ENCODE results near the gene PEDS1. TPM values are rescaled to one million over a fixed set of nuclear protein-coding genes. Genes with fewer than 3 reads are reported as not detected.

Gene PEDS1
- total and polyA plus RNA-seq, 2 of the 13 experiments (the other 11 are each of a cell fraction or from before 2014, with no cell fraction given): 30.5 to 93.9 TPM

GRCh38 chr20:50153153-50153499 lies 397 bp downstream of the PEDS1 start (continued):
- TF ChIP-seq ZNF432 (CRISPR knock-in tag; IDR thresholded peaks at IDR 0.05; ENCODE audit: borderline replicate concordance): no peak
- TF ChIP-seq, protein P1, sequence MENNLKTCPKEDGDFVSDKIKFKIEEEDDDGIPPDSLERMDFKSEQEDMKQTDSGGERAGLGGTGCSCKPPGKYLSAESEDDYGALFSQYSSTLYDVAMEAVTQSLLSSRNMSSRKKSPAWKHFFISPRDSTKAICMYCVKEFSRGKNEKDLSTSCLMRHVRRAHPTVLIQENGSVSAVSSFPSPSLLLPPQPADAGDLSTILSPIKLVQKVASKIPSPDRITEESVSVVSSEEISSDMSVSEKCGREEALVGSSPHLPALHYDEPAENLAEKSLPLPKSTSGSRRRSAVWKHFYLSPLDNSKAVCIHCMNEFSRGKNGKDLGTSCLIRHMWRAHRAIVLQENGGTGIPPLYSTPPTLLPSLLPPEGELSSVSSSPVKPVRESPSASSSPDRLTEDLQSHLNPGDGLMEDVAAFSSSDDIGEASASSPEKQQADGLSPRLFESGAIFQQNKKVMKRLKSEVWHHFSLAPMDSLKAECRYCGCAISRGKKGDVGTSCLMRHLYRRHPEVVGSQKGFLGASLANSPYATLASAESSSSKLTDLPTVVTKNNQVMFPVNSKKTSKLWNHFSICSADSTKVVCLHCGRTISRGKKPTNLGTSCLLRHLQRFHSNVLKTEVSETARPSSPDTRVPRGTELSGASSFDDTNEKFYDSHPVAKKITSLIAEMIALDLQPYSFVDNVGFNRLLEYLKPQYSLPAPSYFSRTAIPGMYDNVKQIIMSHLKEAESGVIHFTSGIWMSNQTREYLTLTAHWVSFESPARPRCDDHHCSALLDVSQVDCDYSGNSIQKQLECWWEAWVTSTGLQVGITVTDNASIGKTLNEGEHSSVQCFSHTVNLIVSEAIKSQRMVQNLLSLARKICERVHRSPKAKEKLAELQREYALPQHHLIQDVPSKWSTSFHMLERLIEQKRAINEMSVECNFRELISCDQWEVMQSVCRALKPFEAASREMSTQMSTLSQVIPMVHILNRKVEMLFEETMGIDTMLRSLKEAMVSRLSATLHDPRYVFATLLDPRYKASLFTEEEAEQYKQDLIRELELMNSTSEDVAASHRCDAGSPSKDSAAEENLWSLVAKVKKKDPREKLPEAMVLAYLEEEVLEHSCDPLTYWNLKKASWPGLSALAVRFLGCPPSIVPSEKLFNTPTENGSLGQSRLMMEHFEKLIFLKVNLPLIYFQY (CRISPR knock-in tag; IDR thresholded peaks at IDR 0.05; ENCODE audit: borderline replicate concordance): peak; percentile 52; the same call in 1 of the 2 replicates
- no peak for TF ChIP-seq ARNTL (CRISPR knock-in tag; IDR thresholded peaks at IDR 0.05)
- TF ChIP-seq, protein P2, sequence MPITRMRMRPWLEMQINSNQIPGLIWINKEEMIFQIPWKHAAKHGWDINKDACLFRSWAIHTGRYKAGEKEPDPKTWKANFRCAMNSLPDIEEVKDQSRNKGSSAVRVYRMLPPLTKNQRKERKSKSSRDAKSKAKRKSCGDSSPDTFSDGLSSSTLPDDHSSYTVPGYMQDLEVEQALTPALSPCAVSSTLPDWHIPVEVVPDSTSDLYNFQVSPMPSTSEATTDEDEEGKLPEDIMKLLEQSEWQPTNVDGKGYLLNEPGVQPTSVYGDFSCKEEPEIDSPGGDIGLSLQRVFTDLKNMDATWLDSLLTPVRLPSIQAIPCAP (CRISPR knock-in tag; IDR thresholded peaks at IDR 0.05; ENCODE audit: low read depth): no peak
- TF ChIP-seq ZSCAN20 (CRISPR knock-in tag; IDR thresholded peaks at IDR 0.05; ENCODE audit: borderline replicate concordance): peak; percentile 36; the same call in 1 of the 2 replicates
- no peak for TF ChIP-seq PPARG (CRISPR knock-in tag; conservative IDR thresholded peaks at IDR 0.05)
- TF ChIP-seq ZNF543 (CRISPR knock-in tag; IDR thresholded peaks at IDR 0.05): no peak
- no peak for TF ChIP-seq ZMAT3 (CRISPR knock-in tag; conservative IDR thresholded peaks at IDR 0.05)
- TF ChIP-seq, protein P3, sequence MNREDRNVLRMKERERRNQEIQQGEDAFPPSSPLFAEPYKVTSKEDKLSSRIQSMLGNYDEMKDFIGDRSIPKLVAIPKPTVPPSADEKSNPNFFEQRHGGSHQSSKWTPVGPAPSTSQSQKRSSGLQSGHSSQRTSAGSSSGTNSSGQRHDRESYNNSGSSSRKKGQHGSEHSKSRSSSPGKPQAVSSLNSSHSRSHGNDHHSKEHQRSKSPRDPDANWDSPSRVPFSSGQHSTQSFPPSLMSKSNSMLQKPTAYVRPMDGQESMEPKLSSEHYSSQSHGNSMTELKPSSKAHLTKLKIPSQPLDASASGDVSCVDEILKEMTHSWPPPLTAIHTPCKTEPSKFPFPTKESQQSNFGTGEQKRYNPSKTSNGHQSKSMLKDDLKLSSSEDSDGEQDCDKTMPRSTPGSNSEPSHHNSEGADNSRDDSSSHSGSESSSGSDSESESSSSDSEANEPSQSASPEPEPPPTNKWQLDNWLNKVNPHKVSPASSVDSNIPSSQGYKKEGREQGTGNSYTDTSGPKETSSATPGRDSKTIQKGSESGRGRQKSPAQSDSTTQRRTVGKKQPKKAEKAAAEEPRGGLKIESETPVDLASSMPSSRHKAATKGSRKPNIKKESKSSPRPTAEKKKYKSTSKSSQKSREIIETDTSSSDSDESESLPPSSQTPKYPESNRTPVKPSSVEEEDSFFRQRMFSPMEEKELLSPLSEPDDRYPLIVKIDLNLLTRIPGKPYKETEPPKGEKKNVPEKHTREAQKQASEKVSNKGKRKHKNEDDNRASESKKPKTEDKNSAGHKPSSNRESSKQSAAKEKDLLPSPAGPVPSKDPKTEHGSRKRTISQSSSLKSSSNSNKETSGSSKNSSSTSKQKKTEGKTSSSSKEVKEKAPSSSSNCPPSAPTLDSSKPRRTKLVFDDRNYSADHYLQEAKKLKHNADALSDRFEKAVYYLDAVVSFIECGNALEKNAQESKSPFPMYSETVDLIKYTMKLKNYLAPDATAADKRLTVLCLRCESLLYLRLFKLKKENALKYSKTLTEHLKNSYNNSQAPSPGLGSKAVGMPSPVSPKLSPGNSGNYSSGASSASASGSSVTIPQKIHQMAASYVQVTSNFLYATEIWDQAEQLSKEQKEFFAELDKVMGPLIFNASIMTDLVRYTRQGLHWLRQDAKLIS (CRISPR knock-in tag; IDR thresholded peaks at IDR 0.05): 0 out of 2 replicates have a peak, but pooled peaks have one; percentile 16
- TF ChIP-seq, protein P4, sequence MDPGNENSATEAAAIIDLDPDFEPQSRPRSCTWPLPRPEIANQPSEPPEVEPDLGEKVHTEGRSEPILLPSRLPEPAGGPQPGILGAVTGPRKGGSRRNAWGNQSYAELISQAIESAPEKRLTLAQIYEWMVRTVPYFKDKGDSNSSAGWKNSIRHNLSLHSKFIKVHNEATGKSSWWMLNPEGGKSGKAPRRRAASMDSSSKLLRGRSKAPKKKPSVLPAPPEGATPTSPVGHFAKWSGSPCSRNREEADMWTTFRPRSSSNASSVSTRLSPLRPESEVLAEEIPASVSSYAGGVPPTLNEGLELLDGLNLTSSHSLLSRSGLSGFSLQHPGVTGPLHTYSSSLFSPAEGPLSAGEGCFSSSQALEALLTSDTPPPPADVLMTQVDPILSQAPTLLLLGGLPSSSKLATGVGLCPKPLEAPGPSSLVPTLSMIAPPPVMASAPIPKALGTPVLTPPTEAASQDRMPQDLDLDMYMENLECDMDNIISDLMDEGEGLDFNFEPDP (CRISPR knock-in tag; conservative IDR thresholded peaks at IDR 0.05): no peak
- TF ChIP-seq, protein P5, sequence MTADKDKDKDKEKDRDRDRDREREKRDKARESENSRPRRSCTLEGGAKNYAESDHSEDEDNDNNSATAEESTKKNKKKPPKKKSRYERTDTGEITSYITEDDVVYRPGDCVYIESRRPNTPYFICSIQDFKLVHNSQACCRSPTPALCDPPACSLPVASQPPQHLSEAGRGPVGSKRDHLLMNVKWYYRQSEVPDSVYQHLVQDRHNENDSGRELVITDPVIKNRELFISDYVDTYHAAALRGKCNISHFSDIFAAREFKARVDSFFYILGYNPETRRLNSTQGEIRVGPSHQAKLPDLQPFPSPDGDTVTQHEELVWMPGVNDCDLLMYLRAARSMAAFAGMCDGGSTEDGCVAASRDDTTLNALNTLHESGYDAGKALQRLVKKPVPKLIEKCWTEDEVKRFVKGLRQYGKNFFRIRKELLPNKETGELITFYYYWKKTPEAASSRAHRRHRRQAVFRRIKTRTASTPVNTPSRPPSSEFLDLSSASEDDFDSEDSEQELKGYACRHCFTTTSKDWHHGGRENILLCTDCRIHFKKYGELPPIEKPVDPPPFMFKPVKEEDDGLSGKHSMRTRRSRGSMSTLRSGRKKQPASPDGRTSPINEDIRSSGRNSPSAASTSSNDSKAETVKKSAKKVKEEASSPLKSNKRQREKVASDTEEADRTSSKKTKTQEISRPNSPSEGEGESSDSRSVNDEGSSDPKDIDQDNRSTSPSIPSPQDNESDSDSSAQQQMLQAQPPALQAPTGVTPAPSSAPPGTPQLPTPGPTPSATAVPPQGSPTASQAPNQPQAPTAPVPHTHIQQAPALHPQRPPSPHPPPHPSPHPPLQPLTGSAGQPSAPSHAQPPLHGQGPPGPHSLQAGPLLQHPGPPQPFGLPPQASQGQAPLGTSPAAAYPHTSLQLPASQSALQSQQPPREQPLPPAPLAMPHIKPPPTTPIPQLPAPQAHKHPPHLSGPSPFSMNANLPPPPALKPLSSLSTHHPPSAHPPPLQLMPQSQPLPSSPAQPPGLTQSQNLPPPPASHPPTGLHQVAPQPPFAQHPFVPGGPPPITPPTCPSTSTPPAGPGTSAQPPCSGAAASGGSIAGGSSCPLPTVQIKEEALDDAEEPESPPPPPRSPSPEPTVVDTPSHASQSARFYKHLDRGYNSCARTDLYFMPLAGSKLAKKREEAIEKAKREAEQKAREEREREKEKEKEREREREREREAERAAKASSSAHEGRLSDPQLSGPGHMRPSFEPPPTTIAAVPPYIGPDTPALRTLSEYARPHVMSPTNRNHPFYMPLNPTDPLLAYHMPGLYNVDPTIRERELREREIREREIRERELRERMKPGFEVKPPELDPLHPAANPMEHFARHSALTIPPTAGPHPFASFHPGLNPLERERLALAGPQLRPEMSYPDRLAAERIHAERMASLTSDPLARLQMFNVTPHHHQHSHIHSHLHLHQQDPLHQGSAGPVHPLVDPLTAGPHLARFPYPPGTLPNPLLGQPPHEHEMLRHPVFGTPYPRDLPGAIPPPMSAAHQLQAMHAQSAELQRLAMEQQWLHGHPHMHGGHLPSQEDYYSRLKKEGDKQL (CRISPR knock-in tag; IDR thresholded peaks at IDR 0.05; ENCODE audit: low read depth): no peak
- no peak for TF ChIP-seq ZNF562 (CRISPR knock-in tag; IDR thresholded peaks at IDR 0.05; ENCODE audit: borderline replicate concordance)

All from HepG2 (cell line).